CD4-positive, alpha-beta T cell (primary cell): Measurements from ENCODE around the gene LYPD6B. TPM values are rescaled to one million over a fixed set of nuclear protein-coding genes. Genes with fewer than 3 reads are reported as not detected.

Experiments
- ATAC-seq: fragments of 200-7000 bp; cut with Tn5 transposase; one replicate; pipeline ENCODE4 v1.10.0; 2022; ENCODE audit warnings: mild to moderate bottlenecking; ENCODE audit not compliant: poor library complexity
- CTCF ChIA-PET: fragments of 350-600 bp; sonication (Branson Sonifier 250); formaldehyde crosslinking; loops from one replicate; lab custom pipeline; 2021; ENCODE audit warnings: antibody characterized with exemption, inconsistent platforms; lab: Charles Lee
- POLR2A ChIA-PET: fragments of 350-600 bp; sonication (Branson Sonifier 250); formaldehyde crosslinking; loops from one replicate; lab custom pipeline; 2021; ENCODE audit warnings: antibody characterized with exemption, inconsistent platforms; lab: Charles Lee
- DNase-seq, 14 experiments: peaks; one replicate each; pipeline ENCODE4 v3.0.0-alpha.2; 2013 to 2020; ENCODE audit warnings: mixed read lengths in 2 of 14
- H3K27ac ChIP-seq, 2 donors: one replicate each; pipeline versions ENCODE4 v1.5.1 to v1.7.0; 2013; ENCODE audit warnings: low read length in 2 of 2, low read depth in 1 of 2, mild to moderate bottlenecking in 1 of 2
- H3K27me3 ChIP-seq, 2 experiments: 1 replicate in 1 of 2; 2 replicates in 1 of 2; pipeline versions ENCODE4 v1.6.1 to v1.7.0; 2013; ENCODE audit warnings: low read length in 2 of 2, control low read depth in 1 of 2, mild to moderate bottlenecking in 1 of 2, moderate library complexity in 1 of 2; ENCODE audit not compliant: insufficient read depth in 2 of 2, control insufficient read depth in 1 of 2
- H3K36me3 ChIP-seq: one replicate; pipeline ENCODE4 v1.6.1; 2013; ENCODE audit warnings: low read length, control low read depth; ENCODE audit not compliant: insufficient read depth
- H3K4me1 ChIP-seq: one replicate; pipeline ENCODE4 v1.6.1; 2013; ENCODE audit warnings: low read length, control low read depth; ENCODE audit not compliant: insufficient read depth
- H3K4me3 ChIP-seq: one replicate; pipeline ENCODE4 v1.5.1; 2013; ENCODE audit warnings: mild to moderate bottlenecking, low read length, moderate library complexity
- H3K9me3 ChIP-seq, 2 experiments: 1 replicate in 1 of 2; 2 replicates in 1 of 2; pipeline versions ENCODE4 v1.6.1 to v1.7.0; 2013; ENCODE audit warnings: low read length in 2 of 2, mild to moderate bottlenecking in 2 of 2, control low read depth in 1 of 2, moderate library complexity in 1 of 2; ENCODE audit not compliant: control insufficient read depth in 1 of 2, insufficient read depth in 1 of 2
- H3K27ac Mint-ChIP-seq: one replicate; pipeline ENCODE4 v1.8.0; 2020; ENCODE audit warnings: mixed read lengths
- H3K27me3 Mint-ChIP-seq: one replicate; pipeline ENCODE4 v1.8.0; 2021; ENCODE audit warnings: mixed read lengths
- H3K36me3 Mint-ChIP-seq: one replicate; pipeline ENCODE4 v1.8.0; 2021; ENCODE audit warnings: low read depth, mixed read lengths
- H3K4me1 Mint-ChIP-seq: one replicate; pipeline ENCODE4 v1.8.0; 2021; ENCODE audit warnings: low read depth, mixed read lengths
- H3K4me3 Mint-ChIP-seq: one replicate; pipeline ENCODE4 v1.8.0; 2020; ENCODE audit warnings: mild to moderate bottlenecking, mixed read lengths
- H3K9me3 Mint-ChIP-seq: one replicate; pipeline ENCODE4 v1.8.0; 2020; ENCODE audit warnings: mixed read lengths
- intact Hi-C, 2 experiments: fragments of 100-400 bp; cut with DNase I in 1 of 2; cut with micrococcal nuclease in 1 of 2; formaldehyde crosslinking; loops; one replicate each; pipeline versions ENCODE4 v1.15.1 to v1.9.0; 2023 to 2025; cut with DNase I, micrococcal nuclease
- total RNA-seq, 174 experiments: library from RNA in 2 of 174; stranded (reverse) in 2 of 174; gene quantifications; one replicate each; pipeline ENCODE4 v1.2.3 and lab custom pipeline; 2021 to 2026
- TF ChIP-seq, protein P1 (sequence below): fragments of 200-600 bp; IDR thresholded peaks from one replicate; pipeline ENCODE4 v1.8.0; 2022; ENCODE audit warnings: antibody characterized with exemption, mild to moderate bottlenecking

The LYPD6B gene
- total RNA-seq, 2 experiments from 2014 or later, result not detected

DNA sequence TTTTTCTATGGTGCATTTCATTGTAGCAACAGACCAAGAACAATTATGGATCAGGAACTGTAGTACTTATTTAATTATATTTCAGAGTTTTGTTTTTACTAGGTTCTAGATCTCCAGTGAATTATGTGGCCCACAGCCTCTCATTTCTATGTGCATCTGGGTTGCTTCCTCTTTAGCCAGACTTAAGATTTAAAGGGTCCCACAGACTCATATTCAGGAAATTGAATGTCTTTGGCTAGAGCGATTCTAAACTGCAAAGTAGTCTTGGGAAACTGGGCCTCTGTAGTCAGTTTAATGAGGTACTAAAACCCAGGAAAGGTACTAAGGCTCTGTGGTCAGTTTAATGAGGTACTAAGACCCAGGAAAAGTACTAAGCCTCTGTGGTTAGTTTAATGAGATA, 94.4 kb downstream of the LYPD6B start:
- CTCF ChIA-PET, result no interaction called here
- no peaks in the 10 kb centered on the region for H3K9me3 Mint-ChIP-seq
- Histone ChIP-seq H3K4me3 (no peak overlapping the region), H3K36me3 (no peaks in the 10 kb centered on the region), H3K27ac (no peak overlapping the region), H3K4me1 (no peaks in the 10 kb centered on the region), H3K27me3 (no peaks in the 10 kb centered on the region), H3K9me3 (no peaks in the 10 kb centered on the region)
- intact Hi-C loops, result no loop called here
- H3K4me1 Mint-ChIP-seq, result no peaks in the 10 kb centered on the region
- H3K27ac Mint-ChIP-seq, result no peak overlapping the region
- H3K4me3 Mint-ChIP-seq, result no peak overlapping the region
- POLR2A ChIA-PET, result no interaction called here
- H3K36me3 Mint-ChIP-seq, result no peaks in the 10 kb centered on the region
- ATAC-seq (no peak), DNase-seq (no peak)
- H3K27me3 Mint-ChIP-seq, result peaks cover 11% of the 10 kb centered on the region
- TF ChIP-seq, protein P1, sequence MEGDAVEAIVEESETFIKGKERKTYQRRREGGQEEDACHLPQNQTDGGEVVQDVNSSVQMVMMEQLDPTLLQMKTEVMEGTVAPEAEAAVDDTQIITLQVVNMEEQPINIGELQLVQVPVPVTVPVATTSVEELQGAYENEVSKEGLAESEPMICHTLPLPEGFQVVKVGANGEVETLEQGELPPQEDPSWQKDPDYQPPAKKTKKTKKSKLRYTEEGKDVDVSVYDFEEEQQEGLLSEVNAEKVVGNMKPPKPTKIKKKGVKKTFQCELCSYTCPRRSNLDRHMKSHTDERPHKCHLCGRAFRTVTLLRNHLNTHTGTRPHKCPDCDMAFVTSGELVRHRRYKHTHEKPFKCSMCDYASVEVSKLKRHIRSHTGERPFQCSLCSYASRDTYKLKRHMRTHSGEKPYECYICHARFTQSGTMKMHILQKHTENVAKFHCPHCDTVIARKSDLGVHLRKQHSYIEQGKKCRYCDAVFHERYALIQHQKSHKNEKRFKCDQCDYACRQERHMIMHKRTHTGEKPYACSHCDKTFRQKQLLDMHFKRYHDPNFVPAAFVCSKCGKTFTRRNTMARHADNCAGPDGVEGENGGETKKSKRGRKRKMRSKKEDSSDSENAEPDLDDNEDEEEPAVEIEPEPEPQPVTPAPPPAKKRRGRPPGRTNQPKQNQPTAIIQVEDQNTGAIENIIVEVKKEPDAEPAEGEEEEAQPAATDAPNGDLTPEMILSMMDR, result no peak

DNA sequence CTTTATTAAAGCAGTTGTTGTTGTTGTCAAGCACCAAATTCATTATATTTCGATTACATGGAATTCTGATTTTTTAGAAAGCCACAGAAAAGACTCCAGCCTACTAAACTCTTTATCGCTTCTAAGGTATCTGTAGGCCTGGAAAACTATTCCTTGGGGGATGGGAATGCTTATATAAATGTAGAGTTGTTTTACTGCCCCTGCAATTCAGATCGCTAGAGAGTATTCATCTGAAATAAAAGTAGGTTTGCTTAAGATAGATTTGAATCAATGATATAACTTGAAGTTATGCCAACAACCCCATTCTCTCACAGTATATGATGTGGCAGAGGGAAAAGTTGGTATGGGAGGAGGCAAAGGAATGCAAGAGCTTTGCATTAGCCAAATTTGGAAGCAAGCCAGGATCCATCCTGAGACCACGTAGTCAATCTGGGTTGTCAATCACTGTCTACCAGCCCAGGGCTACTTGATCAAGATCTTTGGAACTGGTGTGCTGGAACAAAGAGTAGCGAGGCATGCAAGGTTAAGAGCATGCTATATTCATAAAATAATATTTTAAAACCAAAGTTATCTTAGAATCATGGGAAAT, 95.9 kb downstream of the LYPD6B start:
- Histone ChIP-seq H3K36me3 (no peaks in the 10 kb centered on the region), H3K4me1 (no peaks in the 10 kb centered on the region), H3K27ac (no peak overlapping the region), H3K27me3 (no peaks in the 10 kb centered on the region), H3K4me3 (no peak overlapping the region), H3K9me3 (no peaks in the 10 kb centered on the region)
- H3K27me3 Mint-ChIP-seq, result peaks cover 11% of the 10 kb centered on the region
- TF ChIP-seq, protein P1, result no peak
- H3K27ac Mint-ChIP-seq, result no peak overlapping the region
- POLR2A ChIA-PET, result no interaction called here
- no peak for DNase-seq
- no peaks in the 10 kb centered on the region for H3K9me3 Mint-ChIP-seq
- intact Hi-C loops, result no loop called here
- H3K36me3 Mint-ChIP-seq, result no peaks in the 10 kb centered on the region
- H3K4me1 Mint-ChIP-seq, result no peaks in the 10 kb centered on the region
- no peak for ATAC-seq
- CTCF ChIA-PET, result no interaction called here
- H3K4me3 Mint-ChIP-seq, result no peak overlapping the region

DNA sequence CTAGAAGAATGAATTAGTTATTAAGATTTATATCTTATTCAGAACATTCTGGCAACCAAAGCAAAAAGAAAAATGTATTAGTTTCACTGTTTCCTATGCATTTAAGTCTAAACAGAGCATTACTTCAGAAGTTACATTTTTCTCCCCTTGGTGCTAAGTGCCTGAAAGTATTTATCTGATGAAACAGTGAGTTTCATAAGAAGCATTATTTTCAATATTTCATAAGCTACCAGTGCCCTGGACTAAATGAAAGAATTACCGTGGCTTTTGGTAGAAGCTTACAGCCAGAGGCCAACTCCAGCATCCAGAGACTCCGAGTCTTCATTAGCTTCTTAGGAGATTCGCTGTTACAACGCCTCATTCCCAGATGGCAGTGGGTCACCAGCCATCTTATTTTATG, 97.6 kb downstream of the LYPD6B start:
- POLR2A ChIA-PET, result no interaction called here
- H3K4me3 Mint-ChIP-seq, result no peak overlapping the region
- Histone ChIP-seq H3K36me3 (no peaks in the 10 kb centered on the region), H3K4me1 (no peaks in the 10 kb centered on the region), H3K27me3 (no peaks in the 10 kb centered on the region), H3K4me3 (no peak overlapping the region), H3K27ac (no peak overlapping the region), H3K9me3 (no peaks in the 10 kb centered on the region)
- no peak for DNase-seq
- no peaks in the 10 kb centered on the region for H3K4me1 Mint-ChIP-seq
- no peak overlapping the region for H3K27ac Mint-ChIP-seq
- TF ChIP-seq, protein P1, result no peak
- CTCF ChIA-PET, result interaction anchor here (0.7 to 1.0 kb wide), 2 partner anchors 8 to 67 kb away, joined by 3 to 4 read pairs; no protein-coding TSS in a partner anchor
- intact Hi-C loops, result no loop called here
- no peak for ATAC-seq
- peaks cover 19% of the 10 kb centered on the region for H3K27me3 Mint-ChIP-seq
- H3K36me3 Mint-ChIP-seq, result no peaks in the 10 kb centered on the region
- no peaks in the 10 kb centered on the region for H3K9me3 Mint-ChIP-seq
